H4 (cell line): ENCODE data around the gene DSG1. TPM values are rescaled to one million over a fixed set of nuclear protein-coding genes. Genes with fewer than 3 reads are reported as not detected.

Experiments
- total RNA-seq: library from RNA; depleted of rRNA; stranded (reverse); fragments of >200 nt; shearing (Covaris generic); gene quantifications from 2 replicates; pipeline ENCODE4 v1.2.3, GENCODE V29; 2014; rRNA removed

Gene DSG1
- total RNA-seq, 1 experiment from 2014 or later = not detected

Other genes with a start within 250 kb of the DSG1 start
- 0.14 and 0.48 TPM in 2 replicates for gene DSC2, start 215.7 kb upstream of the DSG1 start, total RNA-seq
- 0.06 TPM in 1 of 2 replicates, not detected in the other for gene DSC1, start 155.3 kb upstream of the DSG1 start, total RNA-seq
- gene DSG4, start 58.6 kb downstream of the DSG1 start, total RNA-seq = not detected in 2 replicates
- not detected in 2 replicates for gene DSG3, start 129.6 kb downstream of the DSG1 start, total RNA-seq
- gene DSG2, start 180.0 kb downstream of the DSG1 start, total RNA-seq = 26.4 TPM in 2 replicates